Measurements from ENCODE around the gene ZNF474. TPM values are rescaled to one million over a fixed set of nuclear protein-coding genes. Genes with fewer than 3 reads are reported as not detected.

ZNF474 gene
- total RNA-seq, 2 donors from 2014 or later: 0.31 TPM; not detected in 1

DNA sequence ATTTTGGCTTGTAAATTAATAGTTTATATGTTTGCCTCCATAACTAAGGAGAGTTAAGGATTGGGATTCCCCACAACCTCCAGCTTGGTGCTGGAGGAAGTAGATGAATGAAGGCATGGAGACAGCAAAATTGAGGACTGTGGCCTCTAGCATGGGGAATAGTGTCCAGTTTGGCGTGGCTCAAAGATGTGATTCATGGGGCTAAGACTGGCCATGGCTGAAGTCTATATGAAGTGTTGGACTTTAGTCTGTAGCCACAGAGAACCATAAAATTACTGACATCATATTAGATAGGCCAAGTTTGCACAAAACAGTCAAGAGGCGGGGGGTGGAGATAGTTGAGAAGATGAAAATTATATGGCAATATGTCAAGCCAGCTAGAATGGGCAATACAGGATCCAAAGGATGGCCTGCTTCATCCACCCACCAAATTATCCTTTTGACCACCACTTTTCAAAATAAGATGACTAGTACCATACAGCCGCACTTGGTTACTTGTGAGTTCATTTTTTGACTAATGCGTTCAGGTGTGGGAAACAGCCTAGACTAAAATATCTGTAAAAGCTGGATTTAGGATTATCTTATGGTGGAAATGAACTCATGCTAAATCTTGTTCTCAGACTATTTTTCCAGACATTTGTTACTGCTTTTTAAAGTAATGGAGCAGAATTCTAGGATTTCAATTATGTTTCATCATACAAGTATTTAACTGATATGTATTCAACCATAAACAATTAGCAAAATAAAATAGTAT, 40.2 kb downstream of the ZNF474 start:
- TF ChIP-seq CTCF (conservative IDR thresholded peaks at IDR 0.05): no peak
- H3K27ac ChIP-seq (ENCODE audit: low read depth, low read length): no peak overlapping the region
- H3K4me3 Mint-ChIP-seq: no peak overlapping the region
- no peak overlapping the region for H3K4me3 ChIP-seq (ENCODE audit: low read length)
- no peak for DNase-seq
- no peaks in the 10 kb centered on the region for H3K27me3 Mint-ChIP-seq (ENCODE audit: insufficient read depth)
- H3K27ac Mint-ChIP-seq: no peak overlapping the region
- H3K4me1 ChIP-seq (ENCODE audit: control insufficient read depth, insufficient read depth, low read length): peaks cover 12% of the 10 kb centered on the region
- no peaks in the 10 kb centered on the region for H3K36me3 ChIP-seq (ENCODE audit: control insufficient read depth, insufficient read depth, low read length)
- H3K4me1 Mint-ChIP-seq: peaks cover 18% of the 10 kb centered on the region
- WGBS, 2 experiments (ENCODE audit: insufficient coverage in 1 of 2, insufficient read length in 1 of 2): 91 to 100% methylated on average over 2 to 4 of the region's 4 CpGs
- no peaks in the 10 kb centered on the region for H3K36me3 Mint-ChIP-seq (ENCODE audit: low read depth)
- H3K9ac ChIP-seq (ENCODE audit: extremely low read depth, low read length, poor library complexity, severe bottlenecking): no peak overlapping the region
- no peaks in the 10 kb centered on the region for H3K9me3 ChIP-seq (ENCODE audit: control insufficient read depth, low read length)
- no peaks in the 10 kb centered on the region for H3K27me3 ChIP-seq (ENCODE audit: control insufficient read depth, insufficient read depth, low read length, poor library complexity, severe bottlenecking)
- H3K9me3 Mint-ChIP-seq: no peaks in the 10 kb centered on the region

- Histone ChIP-seq H3K27ac (ENCODE audit: low read depth, low read length) (no peak overlapping the region), H3K4me1 (ENCODE audit: control insufficient read depth, insufficient read depth, low read length) (peaks cover 5% of the 10 kb centered on the region), H3K9ac (ENCODE audit: extremely low read depth, low read length, poor library complexity, severe bottlenecking) (no peak overlapping the region), H3K4me3 (ENCODE audit: low read length) (no peak overlapping the region), H3K27me3 (ENCODE audit: control insufficient read depth, insufficient read depth, low read length, poor library complexity, severe bottlenecking) (no peaks in the 10 kb centered on the region), H3K36me3 (ENCODE audit: control insufficient read depth, insufficient read depth, low read length) (no peaks in the 10 kb centered on the region), H3K9me3 (ENCODE audit: control insufficient read depth, low read length) (no peaks in the 10 kb centered on the region)
- no peaks in the 10 kb centered on the region for H3K27me3 Mint-ChIP-seq (ENCODE audit: insufficient read depth)
- peak; percentile 74 for DNase-seq
- no peaks in the 10 kb centered on the region for H3K9me3 Mint-ChIP-seq
- no peak for TF ChIP-seq CTCF (conservative IDR thresholded peaks at IDR 0.05)
- no peak overlapping the region for H3K4me3 Mint-ChIP-seq
- no peak overlapping the region for H3K27ac Mint-ChIP-seq
- WGBS, 2 experiments (ENCODE audit: insufficient coverage in 1 of 2, insufficient read length in 1 of 2): 0 to 16% methylated on average over 1 to 4 of the region's 4 CpGs
- H3K4me1 Mint-ChIP-seq: peaks cover 8% of the 10 kb centered on the region
- H3K36me3 Mint-ChIP-seq (ENCODE audit: low read depth): no peaks in the 10 kb centered on the region
These were observed 41.3 kb downstream of the ZNF474 start for GRCh38 chr5:122170620-122171019.

DNA sequence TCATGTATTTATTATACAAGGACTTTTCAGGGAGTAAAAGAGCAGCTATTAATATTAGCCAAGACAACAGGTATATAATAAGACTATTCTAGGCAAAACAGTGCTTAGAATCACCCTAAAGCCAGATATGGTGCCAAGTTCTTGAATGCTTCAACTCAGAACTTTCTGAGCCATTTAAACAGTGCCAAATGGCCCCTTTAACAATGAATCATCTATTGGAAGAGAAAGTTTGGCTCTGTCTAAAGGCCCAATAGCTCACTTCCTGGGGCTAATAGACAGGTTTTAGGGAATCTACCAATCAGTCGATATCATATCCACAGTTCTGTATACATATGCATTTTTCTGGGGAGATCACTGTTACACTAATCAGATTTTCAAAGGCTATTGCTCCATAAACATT, 42.9 kb downstream of the ZNF474 start:
- Mint-ChIP-seq H3K9me3 (no peaks in the 10 kb centered on the region), H3K36me3 (ENCODE audit: low read depth) (no peaks in the 10 kb centered on the region)
- H3K27ac ChIP-seq (ENCODE audit: low read depth, low read length): no peak overlapping the region

More for the DNA sequence above, 42.9 kb downstream of the ZNF474 start:
- no peak overlapping the region for H3K4me3 Mint-ChIP-seq
- no peak for TF ChIP-seq CTCF (conservative IDR thresholded peaks at IDR 0.05)
- H3K4me1 Mint-ChIP-seq: peaks cover 8% of the 10 kb centered on the region
- no peak overlapping the region for H3K4me3 ChIP-seq (ENCODE audit: low read length)
- no peak overlapping the region for H3K27ac Mint-ChIP-seq
- no peaks in the 10 kb centered on the region for H3K36me3 ChIP-seq (ENCODE audit: control insufficient read depth, insufficient read depth, low read length)
- peaks cover 5% of the 10 kb centered on the region for H3K4me1 ChIP-seq (ENCODE audit: control insufficient read depth, insufficient read depth, low read length)
- no peak overlapping the region for H3K9ac ChIP-seq (ENCODE audit: extremely low read depth, low read length, poor library complexity, severe bottlenecking)
- 86 to 100% methylated on average over 1 of the region's 1 CpG for WGBS, 2 experiments (ENCODE audit: insufficient coverage in 1 of 2, insufficient read length in 1 of 2)
- no peaks in the 10 kb centered on the region for H3K27me3 Mint-ChIP-seq (ENCODE audit: insufficient read depth)
- DNase-seq: no peak
- no peaks in the 10 kb centered on the region for H3K27me3 ChIP-seq (ENCODE audit: control insufficient read depth, insufficient read depth, low read length, poor library complexity, severe bottlenecking)
- no peaks in the 10 kb centered on the region for H3K9me3 ChIP-seq (ENCODE audit: control insufficient read depth, low read length)

Data from endodermal cell (in vitro differentiated cells).